PFSK-1 (cell line): ENCODE measurements around the gene GSTK1.

Source experiments
- FOXP2 ChIP-seq: optimal IDR thresholded peaks from 2 replicates; pipeline ENCODE3; 2011; ENCODE audit warnings: borderline replicate concordance, control low read depth, inconsistent platforms; ENCODE audit not compliant: insufficient read depth; ENCODE audit errors: extremely low read length, extremely low read depth
- POLR2AphosphoS5 ChIP-seq: IDR thresholded peaks from 2 replicates; pipeline ENCODE4 v1.6.1; 2012; ENCODE audit warnings: low read depth, mild to moderate bottlenecking, control low read depth, low read length, moderate library complexity
- REST ChIP-seq, 2 experiments: IDR thresholded peaks; 2 replicates each; pipeline versions ENCODE4 v1.6.1 to v1.8.0; 2011 to 2012; ENCODE audit warnings: low read depth in 2 of 2, low read length in 2 of 2, control low read depth in 1 of 2, inconsistent platforms in 1 of 2, mild to moderate bottlenecking in 1 of 2, moderate library complexity in 1 of 2; ENCODE audit not compliant: insufficient read depth in 1 of 2
- SIN3A ChIP-seq: IDR thresholded peaks from 2 replicates; pipeline ENCODE4 v1.6.1; 2012; ENCODE audit warnings: mild to moderate bottlenecking, low read length, moderate library complexity, borderline replicate concordance; ENCODE audit not compliant: insufficient read depth
- TAF1 ChIP-seq: IDR thresholded peaks from 2 replicates; pipeline ENCODE4 v1.6.1; 2012; ENCODE audit warnings: low read length, control low read depth, borderline replicate concordance; ENCODE audit not compliant: insufficient read depth

Gene GSTK1

DNA sequence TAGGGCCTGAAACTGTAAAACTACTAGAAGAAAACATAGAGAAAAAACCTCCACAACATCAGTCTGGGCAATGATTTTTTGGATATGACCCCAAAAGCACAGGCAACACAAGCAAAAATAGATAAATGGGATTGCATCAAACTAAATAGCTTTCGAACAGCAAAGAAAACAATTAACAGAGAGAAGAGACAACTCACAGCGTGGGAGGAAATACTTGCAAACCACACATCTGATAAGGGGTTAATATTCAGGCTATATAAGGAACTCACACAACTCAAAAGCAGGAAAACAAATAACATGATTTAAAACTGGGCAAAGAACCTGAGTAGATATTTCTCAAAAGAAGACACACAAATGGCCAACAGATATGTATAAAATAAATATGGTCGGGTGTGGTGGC, 7.7 kb upstream of the GSTK1 start:
- no peak for TF ChIP-seq SIN3A
- TF ChIP-seq TAF1, result no peak
- no peak for TF ChIP-seq FOXP2
- no peak for TF ChIP-seq REST (IDR thresholded peaks at IDR 0.05; ENCODE audit: insufficient read depth in 1 of 2, low read depth in 2 of 2, low read length in 2 of 2)
- TF ChIP-seq POLR2AphosphoS5, result no peak

DNA sequence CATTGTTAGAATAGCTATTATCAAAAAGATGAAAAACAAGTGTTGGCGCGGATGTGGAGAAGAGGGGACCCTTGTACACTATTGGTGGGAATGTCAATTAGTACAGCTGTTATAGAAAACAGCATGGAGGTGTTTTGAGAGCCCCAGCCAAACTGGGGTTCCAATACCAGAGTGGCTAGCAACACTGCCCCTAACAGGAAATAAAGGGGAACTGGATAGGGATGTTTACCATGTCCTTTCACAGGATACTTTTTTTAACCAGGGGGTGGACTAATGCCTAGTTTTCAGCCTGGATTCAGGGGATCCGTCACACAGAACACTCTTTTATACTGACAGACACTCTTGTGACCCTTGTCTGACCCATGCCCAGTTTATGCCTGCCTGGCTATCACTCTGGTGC, 6.9 kb upstream of the GSTK1 start:
- TF ChIP-seq TAF1 (no peak), REST (IDR thresholded peaks at IDR 0.05; ENCODE audit: insufficient read depth in 1 of 2, low read depth in 2 of 2, low read length in 2 of 2) (no peak), POLR2AphosphoS5 (no peak), SIN3A (no peak)

DNA sequence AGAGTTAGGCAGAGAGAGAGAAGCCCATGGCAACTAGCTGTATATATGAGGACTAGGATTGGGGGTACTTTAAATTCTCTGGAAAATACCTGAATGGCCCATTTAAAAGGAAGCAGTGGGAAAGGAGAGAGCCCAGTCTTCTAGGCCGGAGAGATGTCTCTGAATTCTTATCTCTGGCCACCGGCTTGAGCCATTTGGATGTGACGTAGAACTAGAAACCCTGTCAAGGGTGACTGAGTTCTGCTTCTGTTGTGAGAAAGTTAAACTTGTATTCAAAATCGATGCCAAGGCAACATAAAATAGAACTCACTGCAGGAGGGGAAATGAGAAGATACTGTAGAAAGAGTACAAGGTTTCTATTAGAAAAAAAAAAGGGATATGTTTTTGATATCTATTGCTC, 6.3 kb upstream of the GSTK1 start:
- TF ChIP-seq REST (IDR thresholded peaks at IDR 0.05; ENCODE audit: insufficient read depth in 1 of 2, low read depth in 2 of 2, low read length in 2 of 2) (no peak), POLR2AphosphoS5 (no peak), FOXP2 (no peak), TAF1 (no peak)

- TF ChIP-seq SIN3A (no peak), POLR2AphosphoS5 (no peak), FOXP2 (no peak), TAF1 (no peak), REST (IDR thresholded peaks at IDR 0.05; ENCODE audit: insufficient read depth in 1 of 2, low read depth in 2 of 2, low read length in 2 of 2) (no peak)
Observed at GRCh38 chr7:143257501-143257900, 5.7 kb upstream of the GSTK1 start.

GRCh38 chr7:143258831-143259230, 4.4 kb upstream of the GSTK1 start:
- TF ChIP-seq SIN3A (no peak), TAF1 (no peak), POLR2AphosphoS5 (no peak), REST (IDR thresholded peaks at IDR 0.05; ENCODE audit: insufficient read depth in 1 of 2, low read depth in 2 of 2, low read length in 2 of 2) (no peak), FOXP2 (no peak)
